NCI-H2107 treated with DMSO at 0.1 percent for 48 hours (cell line): ENCODE data around the gene SLIT2.

Source experiments
- DNase-seq: peaks from one replicate; lab custom pipeline; 2025; ENCODE audit not compliant: unreplicated experiment; lab: John Stamatoyannopoulos, UW

The SLIT2 gene

DNA sequence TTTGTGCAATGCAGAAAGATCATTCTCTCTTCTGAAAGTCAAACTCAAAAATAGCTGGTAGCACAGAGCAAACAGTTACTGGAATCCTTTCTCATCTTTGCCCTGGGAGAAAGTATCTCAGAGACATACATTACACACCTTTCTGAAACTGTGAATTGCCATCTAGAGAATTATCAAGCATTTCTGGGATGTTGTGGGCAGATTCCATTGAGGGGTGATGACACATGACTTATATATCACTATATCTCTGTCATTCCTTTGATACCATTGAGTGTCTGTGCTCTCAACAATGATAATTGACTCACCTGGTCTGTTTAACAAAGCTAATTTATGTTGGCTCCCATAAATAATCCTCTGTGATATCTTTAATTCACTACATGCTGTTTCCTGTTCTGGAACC lies 13.0 kb downstream of the SLIT2 start:
- DNase-seq: no peak

GRCh38 chr4:20265726-20266125 lies 14.0 kb downstream of the SLIT2 start:
- DNase-seq: no peak

DNA sequence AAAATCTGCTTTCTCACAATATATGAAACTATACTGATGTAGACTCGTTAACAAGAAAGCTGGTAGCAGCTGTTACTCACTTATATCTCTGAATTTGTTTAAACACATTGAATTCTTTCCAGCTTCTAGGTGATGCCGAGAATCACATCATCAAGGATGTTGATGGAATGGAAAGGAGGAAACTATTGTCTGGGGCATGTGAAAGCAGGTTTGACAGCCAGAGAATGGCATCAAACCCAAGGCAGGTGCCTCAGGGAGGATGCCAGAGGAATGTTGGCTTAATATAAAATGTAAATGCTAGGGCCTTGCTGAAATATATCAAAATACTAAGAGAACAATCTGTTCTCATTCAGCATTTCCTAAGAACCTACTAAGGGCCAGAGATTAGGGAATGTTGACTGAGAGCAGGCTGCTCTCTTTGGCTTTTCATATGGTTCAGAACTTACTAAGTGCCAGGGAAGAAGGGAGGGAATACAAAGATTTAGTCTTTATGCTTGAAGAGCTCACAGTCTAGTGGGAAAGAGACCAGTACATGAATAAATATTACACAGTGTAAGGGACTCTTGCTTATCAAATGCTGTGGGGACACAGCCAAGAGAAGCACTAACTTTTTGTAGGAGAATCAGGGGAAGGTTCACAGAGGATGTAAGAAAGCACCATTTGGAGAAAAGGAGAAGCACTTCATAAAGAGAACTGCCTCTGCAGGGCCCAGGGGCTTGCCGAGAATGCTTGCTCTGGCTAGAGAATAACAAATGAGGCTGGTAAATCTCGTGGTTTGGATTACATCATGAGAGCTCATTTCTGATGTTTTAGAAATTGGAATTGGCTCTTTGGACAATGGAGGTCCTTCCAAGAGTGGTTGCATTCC lies 14.7 kb downstream of the SLIT2 start:
- no peak for DNase-seq

DNA sequence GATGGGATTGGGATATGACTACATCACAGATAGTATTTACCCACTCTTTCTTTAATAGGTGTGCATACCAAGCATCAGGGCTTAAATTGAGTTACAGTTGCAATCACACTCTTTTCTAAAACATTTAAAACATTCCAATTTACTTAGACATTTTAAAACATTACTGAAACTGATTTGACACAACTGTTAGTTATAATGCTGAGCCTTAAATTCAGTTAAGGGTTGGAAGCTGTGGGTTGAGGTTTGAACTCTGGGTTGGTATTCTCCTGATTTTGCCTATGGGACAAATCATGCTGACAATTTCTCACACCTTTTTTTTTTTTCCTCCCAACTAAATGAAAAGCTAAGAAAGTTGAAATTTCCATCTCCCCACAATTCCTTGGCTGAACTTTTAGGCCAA lies 16.3 kb downstream of the SLIT2 start:
- no peak for DNase-seq

GRCh38 chr4:20269320-20269719 lies 17.6 kb downstream of the SLIT2 start:
- no peak for DNase-seq

DNA sequence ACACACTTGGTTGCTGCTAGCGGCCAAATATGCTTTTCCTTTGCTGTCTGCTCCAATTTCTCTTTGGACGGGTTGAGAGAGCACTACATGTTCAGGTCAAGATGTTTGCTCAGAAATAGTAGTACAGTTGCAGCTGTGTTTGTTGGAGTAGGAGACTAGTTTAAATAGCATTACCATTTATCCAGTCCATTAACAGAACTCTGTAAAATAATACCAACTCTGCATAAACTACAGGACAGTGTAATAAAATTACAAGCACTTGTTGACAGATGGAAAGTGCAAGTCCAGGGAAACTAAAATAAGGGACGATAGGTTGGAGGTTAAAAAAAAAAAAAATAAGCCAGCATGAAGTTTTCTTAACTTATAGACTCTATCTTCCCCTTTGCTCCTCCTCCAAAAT lies 20.2 kb downstream of the SLIT2 start:
- DNase-seq: no peak

- DNase-seq: no peak
Observed at GRCh38 chr4:20272411-20272872, 20.7 kb downstream of the SLIT2 start.

- DNase-seq: no peak
Observed at GRCh38 chr4:20273793-20274192, 22.1 kb downstream of the SLIT2 start.

GRCh38 chr4:20276848-20277247 lies 25.1 kb downstream of the SLIT2 start:
- no peak for DNase-seq

DNA sequence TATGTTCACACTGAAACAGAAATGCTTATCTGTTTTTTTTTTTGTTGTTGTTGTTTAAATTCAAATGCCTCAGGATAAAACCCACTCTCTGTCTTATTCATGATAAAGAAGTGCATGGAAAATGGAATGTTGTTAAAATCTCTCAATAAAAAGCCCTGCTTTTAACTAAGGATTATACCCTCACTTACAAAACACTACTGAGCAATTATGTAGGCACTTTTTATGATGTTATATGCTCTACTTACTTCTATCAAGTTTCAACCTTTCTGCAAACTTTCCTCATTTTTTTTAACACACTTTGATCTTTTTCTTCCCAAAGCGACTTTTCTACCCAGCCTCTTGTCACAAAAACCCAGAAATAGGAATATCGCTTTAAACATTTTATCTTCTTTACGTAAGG lies 26.5 kb downstream of the SLIT2 start:
- no peak for DNase-seq

DNA sequence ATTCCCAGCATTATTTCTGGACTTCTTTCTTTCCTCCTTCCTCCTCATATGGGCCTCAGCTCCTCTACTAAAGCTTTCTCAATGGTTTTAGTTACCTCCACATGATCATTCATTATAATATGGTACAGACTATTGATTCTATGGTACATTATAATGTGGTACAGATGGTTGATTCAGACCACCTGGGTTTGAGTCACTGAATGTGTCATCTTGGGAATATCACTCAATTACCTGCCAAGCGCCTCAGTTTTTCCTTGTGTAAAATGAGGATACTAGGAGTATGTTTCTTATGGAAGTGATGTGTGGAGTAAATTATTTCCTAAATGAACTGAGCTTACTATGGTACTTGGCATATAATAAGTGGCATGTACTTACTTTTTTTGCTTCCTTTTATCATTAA lies 27.7 kb downstream of the SLIT2 start:
- DNase-seq: no peak

DNA sequence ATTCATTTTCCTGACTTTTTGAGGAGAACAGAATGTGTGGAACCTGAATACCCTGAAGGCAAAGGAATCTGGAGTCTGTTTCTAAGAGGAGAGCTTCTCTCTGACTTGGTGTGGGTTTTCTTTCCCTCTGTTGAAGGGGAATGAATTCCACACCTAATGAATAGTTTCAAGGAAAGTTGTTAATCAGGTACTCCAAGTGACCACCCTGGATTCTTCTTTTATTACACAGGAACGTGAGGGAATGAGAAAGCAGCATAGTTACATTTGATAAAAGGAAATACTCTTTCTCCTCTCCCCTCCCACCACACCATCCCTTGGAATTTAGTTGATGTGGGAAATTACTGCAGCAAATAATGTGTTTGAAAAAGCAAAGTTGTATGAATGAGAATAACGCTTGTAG lies 29.7 kb downstream of the SLIT2 start:
- no peak for DNase-seq

DNA sequence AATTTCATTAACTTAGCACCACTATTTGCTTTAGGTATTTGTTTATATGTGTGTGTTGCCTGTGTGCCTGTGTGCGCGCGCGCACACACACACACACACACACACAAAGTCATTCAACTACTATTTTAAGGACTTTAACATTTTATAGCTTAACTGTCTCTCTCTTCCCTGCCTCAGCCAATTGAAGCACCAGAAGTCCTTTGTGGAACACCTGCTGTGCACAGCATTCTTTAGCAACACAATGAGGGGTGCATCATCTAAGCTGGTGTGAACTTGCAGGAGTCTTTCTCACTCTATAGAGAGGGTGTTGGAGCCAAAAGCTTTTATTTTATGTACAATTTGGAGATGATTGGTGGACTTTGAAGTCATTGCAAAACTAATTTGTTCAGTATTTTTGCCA lies 31.3 kb downstream of the SLIT2 start:
- DNase-seq: no peak

DNA sequence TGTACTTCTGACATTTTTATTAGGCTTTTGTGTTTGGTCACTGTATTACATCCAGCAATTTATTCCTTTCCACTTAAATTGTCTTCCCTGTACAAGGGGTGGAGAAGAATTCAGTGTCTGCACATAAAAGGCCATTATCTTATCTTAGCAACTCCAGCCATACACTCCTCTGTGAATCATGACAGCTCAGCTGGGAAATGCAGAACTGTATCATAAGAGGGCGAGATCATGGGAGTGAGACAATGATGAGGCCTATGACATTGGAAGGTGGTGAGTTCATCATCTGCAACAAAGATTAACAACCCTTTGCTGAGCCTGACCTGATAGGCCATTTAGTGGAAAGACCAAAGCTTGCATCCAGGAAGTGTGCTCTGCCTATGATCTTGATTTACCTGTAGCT lies 33.3 kb downstream of the SLIT2 start:
- no peak for DNase-seq

- no peak for DNase-seq
Observed at GRCh38 chr4:20287246-20287645, 35.5 kb downstream of the SLIT2 start.

- no peak for DNase-seq
Observed at GRCh38 chr4:20288047-20288650, 36.4 kb downstream of the SLIT2 start.

DNA sequence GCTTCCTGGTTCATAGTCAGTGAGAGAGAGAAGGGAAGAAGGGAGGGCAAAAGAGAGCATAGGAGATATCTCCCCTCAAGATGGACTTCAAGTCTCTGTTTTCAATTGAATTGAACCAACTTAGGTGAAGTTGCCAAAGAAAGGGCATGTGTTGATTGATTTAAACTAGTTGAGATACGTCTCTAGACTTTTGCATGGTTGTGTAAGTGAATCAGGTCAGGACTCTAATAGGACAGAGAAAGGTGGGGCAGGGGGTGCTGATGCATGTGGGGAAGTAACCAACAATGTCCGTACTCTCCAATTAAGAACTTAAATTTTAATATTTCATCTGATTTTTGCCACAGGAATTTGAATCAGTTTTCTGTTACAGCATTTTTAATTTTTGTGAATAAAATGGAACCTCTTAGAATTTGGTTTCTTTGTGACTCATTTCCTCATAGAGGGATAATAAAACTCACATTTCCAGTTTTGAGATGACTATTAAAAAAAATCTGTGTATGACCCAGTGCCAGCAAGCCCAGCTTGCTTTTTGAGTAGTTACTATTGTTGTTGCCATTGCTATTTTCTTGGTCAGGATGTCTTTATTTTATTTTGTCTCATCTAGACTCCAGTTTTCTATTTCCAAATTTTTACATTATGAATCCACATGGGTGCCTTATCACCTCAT lies 37.3 kb downstream of the SLIT2 start:
- no peak for DNase-seq

DNA sequence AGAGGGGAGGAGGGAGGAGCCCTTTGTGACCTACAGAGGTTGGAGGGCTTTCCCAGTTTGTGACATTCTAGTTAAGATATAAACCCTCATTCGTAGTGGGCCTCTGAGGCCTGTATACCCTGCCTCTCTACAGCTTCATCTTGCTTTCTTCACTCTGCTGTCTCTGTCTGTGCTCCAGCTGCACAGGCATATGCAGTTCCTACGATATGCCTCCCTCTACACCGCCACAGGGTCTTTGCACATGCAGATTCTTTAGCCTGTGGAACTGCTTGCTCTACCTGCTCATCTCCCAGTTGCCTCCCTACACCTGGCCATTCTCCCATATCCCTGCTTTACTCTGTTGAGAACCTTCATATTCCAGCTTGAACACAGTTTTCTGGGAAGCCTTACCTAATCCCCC lies 38.1 kb downstream of the SLIT2 start:
- DNase-seq: no peak

- no peak for DNase-seq
Observed at GRCh38 chr4:20292739-20293138, 41.0 kb downstream of the SLIT2 start.

DNA sequence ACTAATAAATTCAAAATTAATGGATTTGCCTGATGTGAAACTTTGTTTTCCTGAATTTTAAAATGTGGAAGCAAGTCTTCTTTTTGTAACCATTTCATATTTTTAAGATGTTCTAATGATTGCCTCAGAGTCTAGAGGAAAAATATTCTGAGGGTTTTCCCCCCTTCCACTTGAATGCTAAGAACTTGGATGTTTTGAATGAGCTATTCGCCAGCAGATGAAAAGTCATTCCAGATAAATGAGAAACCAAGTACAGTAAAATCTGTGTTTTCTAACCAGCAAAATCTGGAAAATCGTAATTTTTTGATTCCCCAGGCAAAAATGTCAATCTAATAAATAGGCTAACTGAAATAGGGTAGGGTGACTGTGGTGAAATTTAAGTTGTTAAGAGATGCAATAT lies 45.6 kb downstream of the SLIT2 start:
- no peak for DNase-seq

DNA sequence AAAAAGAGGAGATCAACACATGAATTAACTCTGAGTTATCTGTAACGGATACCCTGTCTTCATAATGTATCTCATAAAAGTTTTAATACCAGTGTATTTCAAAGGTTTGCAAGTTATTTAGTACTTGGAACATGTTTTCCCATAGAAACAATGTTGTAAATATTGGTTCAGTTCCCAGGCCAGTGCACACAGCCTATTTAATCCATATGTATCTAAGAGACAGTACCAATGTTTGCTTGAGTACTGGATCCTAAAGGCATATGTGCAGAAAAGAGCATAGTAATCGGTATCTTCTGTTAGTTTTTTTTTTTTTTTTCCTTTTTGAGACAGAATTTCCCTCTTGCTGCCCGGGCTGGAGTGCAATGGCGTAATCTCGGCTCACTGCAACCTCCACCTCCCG lies 46.1 kb downstream of the SLIT2 start:
- no peak for DNase-seq

- no peak for DNase-seq
Observed at GRCh38 chr4:20298455-20298854, 46.8 kb downstream of the SLIT2 start.
